ENCODE results near the gene ZFYVE28.

DNA sequence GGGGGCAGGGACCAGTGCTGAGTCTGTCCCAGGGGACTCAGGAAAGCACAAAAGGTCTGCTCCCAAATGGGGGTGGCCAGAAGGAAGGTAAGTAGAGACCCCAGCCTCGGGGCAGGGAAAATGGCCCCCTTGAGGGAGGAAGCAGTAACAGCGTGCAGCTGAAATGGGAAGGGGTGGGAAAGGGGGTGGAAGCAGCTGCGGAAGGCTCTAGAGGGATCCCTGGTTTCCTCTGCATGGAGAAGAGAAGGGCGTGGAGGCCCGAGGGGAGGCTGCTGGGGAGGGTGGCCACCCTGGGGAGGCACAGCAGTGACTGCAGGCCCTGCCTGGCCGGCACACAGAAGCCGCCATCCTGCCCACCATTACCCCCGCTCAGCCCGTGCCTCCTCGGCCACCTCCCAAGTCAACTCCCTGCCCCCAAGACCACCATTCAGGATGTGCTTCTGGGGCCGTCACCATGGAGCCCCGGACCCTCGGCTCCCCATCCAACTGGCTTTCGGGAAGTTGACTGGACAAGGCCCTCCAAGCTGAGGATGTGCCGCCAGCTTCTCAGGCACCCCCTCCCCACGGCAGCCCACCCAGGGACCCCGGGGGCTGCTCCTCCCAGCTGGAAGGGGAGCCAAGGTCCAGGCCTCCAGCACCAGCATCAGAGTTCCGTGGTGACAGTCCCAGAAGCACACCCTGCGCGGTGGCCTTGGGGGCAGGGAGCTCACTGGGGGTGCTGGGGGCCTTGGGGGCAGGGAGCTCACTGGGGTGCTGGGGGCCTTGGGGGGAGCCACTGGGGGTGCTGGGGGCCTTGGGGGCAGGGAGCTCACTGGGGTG, 23.9 kb upstream of the ZFYVE28 start:
- no peak for TF ChIP-seq POLR2A (IDR thresholded peaks at IDR 0.05)
- TF ChIP-seq CTCF (IDR thresholded peaks at IDR 0.05), result no peak
- no peak for TF ChIP-seq EP300 (IDR thresholded peaks at IDR 0.05)
